CD4-positive, alpha-beta T cell (primary cell): ENCODE measurements around the gene CNTN6. TPM values are rescaled to one million over a fixed set of nuclear protein-coding genes. Genes with fewer than 3 reads are reported as not detected.

Source experiments
- ATAC-seq: fragments of 200-7000 bp; cut with Tn5 transposase; one replicate; pipeline ENCODE4 v1.10.0; 2022; ENCODE audit warnings: mild to moderate bottlenecking; ENCODE audit not compliant: poor library complexity
- CTCF ChIA-PET: fragments of 350-600 bp; sonication (Branson Sonifier 250); formaldehyde crosslinking; loops from one replicate; lab custom pipeline; 2021; ENCODE audit warnings: antibody characterized with exemption, inconsistent platforms; lab: Charles Lee
- POLR2A ChIA-PET: fragments of 350-600 bp; sonication (Branson Sonifier 250); formaldehyde crosslinking; loops from one replicate; lab custom pipeline; 2021; ENCODE audit warnings: antibody characterized with exemption, inconsistent platforms; lab: Charles Lee
- DNase-seq, 14 experiments: peaks; one replicate each; pipeline ENCODE4 v3.0.0-alpha.2; 2013 to 2020; ENCODE audit warnings: mixed read lengths in 2 of 14
- H3K27ac ChIP-seq, 2 donors: one replicate each; pipeline versions ENCODE4 v1.5.1 to v1.7.0; 2013; ENCODE audit warnings: low read length in 2 of 2, low read depth in 1 of 2, mild to moderate bottlenecking in 1 of 2
- H3K27me3 ChIP-seq, 2 experiments: 1 replicate in 1 of 2; 2 replicates in 1 of 2; pipeline versions ENCODE4 v1.6.1 to v1.7.0; 2013; ENCODE audit warnings: low read length in 2 of 2, control low read depth in 1 of 2, mild to moderate bottlenecking in 1 of 2, moderate library complexity in 1 of 2; ENCODE audit not compliant: insufficient read depth in 2 of 2, control insufficient read depth in 1 of 2
- H3K36me3 ChIP-seq: one replicate; pipeline ENCODE4 v1.6.1; 2013; ENCODE audit warnings: low read length, control low read depth; ENCODE audit not compliant: insufficient read depth
- H3K4me1 ChIP-seq: one replicate; pipeline ENCODE4 v1.6.1; 2013; ENCODE audit warnings: low read length, control low read depth; ENCODE audit not compliant: insufficient read depth
- H3K4me3 ChIP-seq: one replicate; pipeline ENCODE4 v1.5.1; 2013; ENCODE audit warnings: mild to moderate bottlenecking, low read length, moderate library complexity
- H3K9me3 ChIP-seq, 2 experiments: 1 replicate in 1 of 2; 2 replicates in 1 of 2; pipeline versions ENCODE4 v1.6.1 to v1.7.0; 2013; ENCODE audit warnings: low read length in 2 of 2, mild to moderate bottlenecking in 2 of 2, control low read depth in 1 of 2, moderate library complexity in 1 of 2; ENCODE audit not compliant: control insufficient read depth in 1 of 2, insufficient read depth in 1 of 2
- H3K27ac Mint-ChIP-seq: one replicate; pipeline ENCODE4 v1.8.0; 2020; ENCODE audit warnings: mixed read lengths
- H3K27me3 Mint-ChIP-seq: one replicate; pipeline ENCODE4 v1.8.0; 2021; ENCODE audit warnings: mixed read lengths
- H3K36me3 Mint-ChIP-seq: one replicate; pipeline ENCODE4 v1.8.0; 2021; ENCODE audit warnings: low read depth, mixed read lengths
- H3K4me1 Mint-ChIP-seq: one replicate; pipeline ENCODE4 v1.8.0; 2021; ENCODE audit warnings: low read depth, mixed read lengths
- H3K4me3 Mint-ChIP-seq: one replicate; pipeline ENCODE4 v1.8.0; 2020; ENCODE audit warnings: mild to moderate bottlenecking, mixed read lengths
- H3K9me3 Mint-ChIP-seq: one replicate; pipeline ENCODE4 v1.8.0; 2020; ENCODE audit warnings: mixed read lengths
- intact Hi-C, 2 experiments: fragments of 100-400 bp; cut with DNase I in 1 of 2; cut with micrococcal nuclease in 1 of 2; formaldehyde crosslinking; loops; one replicate each; pipeline versions ENCODE4 v1.15.1 to v1.9.0; 2023 to 2025; cut with DNase I, micrococcal nuclease
- total RNA-seq, 174 experiments: library from RNA in 2 of 174; stranded (reverse) in 2 of 174; gene quantifications; one replicate each; pipeline ENCODE4 v1.2.3 and lab custom pipeline; 2021 to 2026
- TF ChIP-seq, protein P1 (sequence below): fragments of 200-600 bp; IDR thresholded peaks from one replicate; pipeline ENCODE4 v1.8.0; 2022; ENCODE audit warnings: antibody characterized with exemption, mild to moderate bottlenecking

Gene CNTN6
- total RNA-seq, 2 experiments from 2014 or later: not detected

DNA sequence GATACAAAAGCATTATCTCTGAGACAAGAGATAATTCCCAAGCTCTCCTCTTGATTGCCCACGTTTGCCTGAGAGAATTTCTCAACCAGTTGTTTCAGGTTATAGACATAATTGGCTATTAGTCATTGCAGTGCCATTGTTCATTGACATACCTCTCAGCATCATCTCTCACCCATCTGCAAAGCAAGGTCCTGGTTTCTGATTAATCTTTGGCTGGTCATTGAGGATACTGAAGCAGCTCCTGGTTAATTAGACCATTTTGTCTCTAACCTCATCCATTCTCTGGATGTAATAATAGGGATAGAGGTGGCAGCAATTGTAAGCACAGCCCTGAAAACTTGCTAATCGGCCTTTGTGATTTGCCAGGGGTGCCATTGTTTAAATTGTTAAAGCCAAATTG, 104.2 kb downstream of the CNTN6 start:
- H3K9me3 ChIP-seq: peaks cover 0 to 2% of the 10 kb centered on the region in 2 experiments
- H3K4me1 ChIP-seq: no peaks in the 10 kb centered on the region
- no peak for ATAC-seq
- ChIA-PET CTCF (no interaction called here), POLR2A (no interaction called here)
- no peaks in the 10 kb centered on the region for H3K36me3 ChIP-seq
- Mint-ChIP-seq H3K4me1 (no peaks in the 10 kb centered on the region), H3K36me3 (no peaks in the 10 kb centered on the region), H3K9me3 (no peaks in the 10 kb centered on the region), H3K27me3 (no peaks in the 10 kb centered on the region), H3K4me3 (no peak overlapping the region), H3K27ac (no peak overlapping the region)
- intact Hi-C loops: no loop called here
- no peak overlapping the region for H3K27ac ChIP-seq
- no peaks in the 10 kb centered on the region for H3K27me3 ChIP-seq
- DNase-seq: no peak
- TF ChIP-seq, protein P1, sequence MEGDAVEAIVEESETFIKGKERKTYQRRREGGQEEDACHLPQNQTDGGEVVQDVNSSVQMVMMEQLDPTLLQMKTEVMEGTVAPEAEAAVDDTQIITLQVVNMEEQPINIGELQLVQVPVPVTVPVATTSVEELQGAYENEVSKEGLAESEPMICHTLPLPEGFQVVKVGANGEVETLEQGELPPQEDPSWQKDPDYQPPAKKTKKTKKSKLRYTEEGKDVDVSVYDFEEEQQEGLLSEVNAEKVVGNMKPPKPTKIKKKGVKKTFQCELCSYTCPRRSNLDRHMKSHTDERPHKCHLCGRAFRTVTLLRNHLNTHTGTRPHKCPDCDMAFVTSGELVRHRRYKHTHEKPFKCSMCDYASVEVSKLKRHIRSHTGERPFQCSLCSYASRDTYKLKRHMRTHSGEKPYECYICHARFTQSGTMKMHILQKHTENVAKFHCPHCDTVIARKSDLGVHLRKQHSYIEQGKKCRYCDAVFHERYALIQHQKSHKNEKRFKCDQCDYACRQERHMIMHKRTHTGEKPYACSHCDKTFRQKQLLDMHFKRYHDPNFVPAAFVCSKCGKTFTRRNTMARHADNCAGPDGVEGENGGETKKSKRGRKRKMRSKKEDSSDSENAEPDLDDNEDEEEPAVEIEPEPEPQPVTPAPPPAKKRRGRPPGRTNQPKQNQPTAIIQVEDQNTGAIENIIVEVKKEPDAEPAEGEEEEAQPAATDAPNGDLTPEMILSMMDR: no peak
- no peak overlapping the region for H3K4me3 ChIP-seq

DNA sequence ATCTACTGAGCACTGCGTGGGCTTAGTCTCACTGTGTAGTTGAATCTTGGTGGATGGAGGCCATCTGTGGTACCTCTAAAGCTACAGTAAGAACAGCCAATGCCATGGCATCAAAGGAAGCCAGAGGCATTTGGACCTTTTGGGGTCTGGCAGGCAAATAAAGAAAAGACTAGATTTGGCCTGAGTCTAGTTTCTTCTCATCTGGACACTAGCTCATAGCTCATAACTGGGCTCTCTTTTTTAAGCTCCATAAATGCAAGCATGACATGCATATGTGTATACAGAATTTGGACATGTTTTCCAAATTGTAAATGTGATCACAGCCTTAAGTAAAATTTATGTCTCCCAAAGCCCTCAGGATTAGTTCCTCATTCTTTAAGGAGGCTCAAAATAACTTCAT, 107.5 kb downstream of the CNTN6 start:
- Histone ChIP-seq H3K36me3 (no peaks in the 10 kb centered on the region), H3K27ac (no peak overlapping the region), H3K27me3 (no peaks in the 10 kb centered on the region), H3K4me3 (no peak overlapping the region), H3K4me1 (no peaks in the 10 kb centered on the region), H3K9me3 (peaks cover 0 to 6% of the 10 kb centered on the region in 2 experiments)
- DNase-seq (no peak), ATAC-seq (no peak)
- Mint-ChIP-seq H3K4me1 (no peaks in the 10 kb centered on the region), H3K27ac (no peak overlapping the region), H3K9me3 (peaks cover 3% of the 10 kb centered on the region), H3K27me3 (no peaks in the 10 kb centered on the region), H3K4me3 (no peak overlapping the region), H3K36me3 (no peaks in the 10 kb centered on the region)
- intact Hi-C loops: no loop called here
- ChIA-PET CTCF (no interaction called here), POLR2A (no interaction called here)
- TF ChIP-seq, protein P1: no peak

DNA sequence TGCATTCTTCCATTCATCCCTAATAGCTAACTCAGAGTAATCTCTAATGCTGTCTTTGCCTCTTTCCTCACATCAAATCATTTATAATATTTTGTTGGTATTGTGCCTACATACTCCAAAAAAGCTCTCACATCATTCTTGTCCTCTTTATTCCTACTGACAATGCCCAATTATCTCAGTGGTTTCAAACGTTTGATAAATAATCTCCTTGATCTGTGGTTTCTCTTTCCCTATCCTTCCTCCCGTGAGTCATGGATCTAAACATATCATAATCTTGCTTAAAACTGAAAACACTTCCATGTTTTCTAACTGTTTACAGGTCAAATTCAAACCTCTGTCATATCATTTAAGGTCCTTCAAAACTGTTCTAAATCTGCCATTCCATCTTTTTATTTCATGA, 115.1 kb downstream of the CNTN6 start:
- CTCF ChIA-PET: no interaction called here
- H3K27ac Mint-ChIP-seq: no peak overlapping the region

More for the DNA sequence above, 115.1 kb downstream of the CNTN6 start:
- Mint-ChIP-seq H3K36me3 (no peaks in the 10 kb centered on the region), H3K27me3 (no peaks in the 10 kb centered on the region), H3K4me1 (no peaks in the 10 kb centered on the region), H3K4me3 (no peak overlapping the region), H3K9me3 (peaks cover 3% of the 10 kb centered on the region)
- Histone ChIP-seq H3K27ac (no peak overlapping the region), H3K9me3 (no peaks in the 10 kb centered on the region), H3K4me1 (no peaks in the 10 kb centered on the region), H3K27me3 (no peaks in the 10 kb centered on the region), H3K4me3 (no peak overlapping the region), H3K36me3 (no peaks in the 10 kb centered on the region)
- POLR2A ChIA-PET: no interaction called here
- DNase-seq (no peak), ATAC-seq (no peak)
- intact Hi-C loops: no loop called here
- TF ChIP-seq, protein P1: no peak
